Mesenchymal stem cell (in vitro differentiated cells and primary cell): ENCODE data around the gene MYO5B.

Experiments used
- DNase-seq: peaks from one replicate; pipeline ENCODE4 v3.0.0-alpha.2; 2013
- H2AFZ ChIP-seq: one replicate; pipeline ENCODE4 v1.6.1; 2013; ENCODE audit warnings: low read depth, mild to moderate bottlenecking, control low read depth, inconsistent platforms, low read length, moderate library complexity
- H2AK5ac ChIP-seq: 2 replicates; pipeline ENCODE4 v1.6.1; 2013; ENCODE audit warnings: low read length, moderate library complexity, mild to moderate bottlenecking, inconsistent platforms; ENCODE audit not compliant: severe bottlenecking
- H2BK120ac ChIP-seq: one replicate; pipeline ENCODE4 v1.6.1; 2013; ENCODE audit warnings: low read depth, mild to moderate bottlenecking, inconsistent platforms, low read length, moderate library complexity
- H2BK12ac ChIP-seq, 2 experiments: one replicate each; pipeline ENCODE4 v1.6.1; 2013; ENCODE audit warnings: inconsistent platforms in 2 of 2, low read length in 2 of 2, mild to moderate bottlenecking in 2 of 2, moderate library complexity in 2 of 2, control low read depth in 1 of 2
- H2BK15ac ChIP-seq: one replicate; pipeline ENCODE4 v1.6.1; 2013; ENCODE audit warnings: mild to moderate bottlenecking, low read depth, inconsistent platforms; ENCODE audit not compliant: poor library complexity, severe bottlenecking
- H2BK5ac ChIP-seq: 2 replicates; pipeline ENCODE4 v1.6.1; 2013; ENCODE audit warnings: low read depth, mild to moderate bottlenecking, low read length, control low read depth, inconsistent platforms; ENCODE audit not compliant: poor library complexity, severe bottlenecking
- H3K14ac ChIP-seq, 2 experiments: one replicate each; pipeline ENCODE4 v1.6.1; 2013; ENCODE audit warnings: inconsistent platforms in 2 of 2, low read length in 2 of 2, control low read depth in 1 of 2, mild to moderate bottlenecking in 1 of 2, moderate library complexity in 1 of 2
- H3K18ac ChIP-seq, 2 experiments: one replicate each; pipeline ENCODE4 v1.6.1; 2013; ENCODE audit warnings: inconsistent platforms in 2 of 2, low read length in 2 of 2, control low read depth in 1 of 2, low read depth in 1 of 2, mild to moderate bottlenecking in 1 of 2
- H3K23ac ChIP-seq, 2 experiments: one replicate each; pipeline ENCODE4 v1.6.1; 2013; ENCODE audit warnings: inconsistent platforms in 2 of 2, low read length in 2 of 2, mild to moderate bottlenecking in 2 of 2, moderate library complexity in 2 of 2, control low read depth in 1 of 2
- H3K27ac ChIP-seq: 2 replicates; pipeline ENCODE4 v1.5.1; 2013; ENCODE audit warnings: mild to moderate bottlenecking, moderate library complexity, low read length, control low read depth, inconsistent platforms; ENCODE audit not compliant: poor library complexity, severe bottlenecking
- H3K27me3 ChIP-seq, 2 experiments: 2 replicates each; pipeline versions ENCODE4 v1.6.1 to v1.7.0; 2013; ENCODE audit warnings: low read length in 2 of 2, mild to moderate bottlenecking in 2 of 2, moderate library complexity in 2 of 2, control low read depth in 1 of 2, inconsistent platforms in 1 of 2; ENCODE audit not compliant: control insufficient read depth in 1 of 2, insufficient read depth in 1 of 2
- H3K36me3 ChIP-seq, 2 experiments: 2 replicates each; pipeline versions ENCODE4 v1.6.1 to v1.7.0; 2013; ENCODE audit warnings: low read length in 2 of 2, control low read depth in 1 of 2, inconsistent platforms in 1 of 2, low read depth in 1 of 2, mild to moderate bottlenecking in 1 of 2; ENCODE audit not compliant: insufficient read depth in 2 of 2, control insufficient read depth in 1 of 2
- H3K4ac ChIP-seq, 2 experiments: one replicate each; pipeline ENCODE4 v1.6.1; 2013; ENCODE audit warnings: inconsistent platforms in 2 of 2, low read length in 2 of 2, mild to moderate bottlenecking in 2 of 2, moderate library complexity in 2 of 2, control low read depth in 1 of 2, low read depth in 1 of 2
- H3K4me1 ChIP-seq: 2 replicates; pipeline ENCODE4 v1.6.1; 2013; ENCODE audit warnings: low read depth, low read length, control low read depth; ENCODE audit not compliant: control insufficient read depth, insufficient read depth
- H3K4me2 ChIP-seq: 2 replicates; pipeline ENCODE4 v1.6.1; 2013; ENCODE audit warnings: low read length, mild to moderate bottlenecking, inconsistent platforms; ENCODE audit not compliant: poor library complexity, severe bottlenecking
- H3K4me3 ChIP-seq, 2 experiments: 2 replicates each; pipeline versions ENCODE4 v1.5.1 to v1.7.0; 2013; ENCODE audit warnings: low read length in 2 of 2, mild to moderate bottlenecking in 2 of 2, control low read depth in 1 of 2, low read depth in 1 of 2; ENCODE audit not compliant: insufficient read depth in 1 of 2
- H3K79me1 ChIP-seq: replicated peaks from 2 replicates; pipeline ENCODE4 v1.6.1; 2013; ENCODE audit warnings: mild to moderate bottlenecking, control low read depth, low read length, inconsistent platforms; ENCODE audit not compliant: poor library complexity, severe bottlenecking
- H3K9ac ChIP-seq: 2 replicates; pipeline ENCODE4 v1.7.0; 2013; ENCODE audit warnings: mild to moderate bottlenecking, low read length, moderate library complexity
- H3K9me3 ChIP-seq: 2 replicates; pipeline ENCODE4 v1.7.0; 2013; ENCODE audit warnings: mild to moderate bottlenecking, low read length; ENCODE audit not compliant: control insufficient read depth
- H4K8ac ChIP-seq: one replicate; pipeline ENCODE4 v1.6.1; 2013; ENCODE audit warnings: inconsistent platforms, mild to moderate bottlenecking, low read length, moderate library complexity
- H4K91ac ChIP-seq: one replicate; pipeline ENCODE4 v1.6.1; 2013; ENCODE audit warnings: mild to moderate bottlenecking, low read length, inconsistent platforms
- WGBS: methylation state at CpG from one replicate; pipeline ENCODE4 v1.1.7; 2013; ENCODE audit warnings: mixed read lengths; 5-methylcytosine and 5-hydroxymethylcytosine counted together

The MYO5B gene

DNA sequence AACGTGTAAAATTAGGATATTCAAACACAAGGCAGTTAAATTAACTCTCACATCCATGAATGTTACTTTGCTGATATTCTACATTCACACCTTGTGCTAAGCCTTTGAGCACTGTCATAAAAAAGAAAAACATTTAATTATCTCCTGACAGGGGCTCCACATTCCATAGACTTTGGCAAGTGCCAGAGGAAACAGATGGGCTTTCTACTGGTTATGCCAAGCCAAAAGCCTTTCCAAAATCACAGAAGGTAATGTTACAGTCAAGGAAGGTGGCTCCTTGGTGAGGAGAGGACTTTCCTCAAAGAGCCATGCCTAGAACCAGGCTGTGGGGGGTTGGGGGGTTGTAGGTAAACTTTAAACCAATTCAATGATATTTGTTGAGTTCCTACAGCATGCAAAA, 12.4 kb downstream of the MYO5B start:
- Histone ChIP-seq H3K79me1 (no peaks in the 10 kb centered on the region), H3K23ac (no peak overlapping the region), H2AK5ac (no peak overlapping the region), H3K18ac (no peak overlapping the region), H3K4ac (no peak overlapping the region), H2BK12ac (no peak overlapping the region), H3K9ac (no peak overlapping the region), H3K4me1 (no peaks in the 10 kb centered on the region), H2AFZ (no peak overlapping the region), H3K27me3 (peaks cover 44 to 48% of the 10 kb centered on the region in 2 experiments), H3K14ac (no peak overlapping the region), H3K4me2 (no peak overlapping the region), H2BK120ac (no peak overlapping the region), H2BK15ac (no peak overlapping the region), H3K27ac (no peak overlapping the region), H2BK5ac (no peak overlapping the region), H4K8ac (no peak overlapping the region), H3K4me3 (no peak overlapping the region), H3K36me3 (no peaks in the 10 kb centered on the region), H3K9me3 (no peaks in the 10 kb centered on the region), H4K91ac (no peak overlapping the region)
- DNase-seq = no peak
- WGBS = 42% methylated on average over 1 of the region's 1 CpG

DNA sequence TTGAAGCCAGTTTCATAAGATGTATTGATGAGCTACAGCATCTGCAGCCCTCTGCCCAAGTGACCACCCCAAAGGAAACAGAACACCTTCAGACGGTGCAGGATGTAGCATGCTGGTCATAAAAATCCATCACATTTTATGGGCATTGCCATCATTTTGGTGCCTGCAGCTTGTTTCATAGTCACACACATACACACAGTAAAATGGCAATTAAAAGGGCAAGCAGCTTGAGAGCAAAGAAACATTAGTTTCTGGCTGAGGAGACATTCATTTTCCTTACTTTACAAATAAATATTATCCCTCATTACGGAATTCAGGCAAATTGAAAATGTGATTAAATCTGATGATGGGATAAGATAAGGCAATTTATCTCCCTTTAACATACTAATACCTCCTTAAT, 13.4 kb downstream of the MYO5B start:
- Histone ChIP-seq H3K23ac (no peak overlapping the region), H3K9me3 (no peaks in the 10 kb centered on the region), H3K4me2 (no peak overlapping the region), H2BK12ac (no peak overlapping the region), H3K4ac (no peak overlapping the region), H3K36me3 (no peaks in the 10 kb centered on the region), H3K14ac (no peak overlapping the region), H2AK5ac (no peak overlapping the region), H3K27ac (no peak overlapping the region), H3K4me1 (no peaks in the 10 kb centered on the region), H2BK120ac (no peak overlapping the region), H3K27me3 (peaks cover 45 to 46% of the 10 kb centered on the region in 2 experiments), H4K8ac (no peak overlapping the region), H2BK15ac (no peak overlapping the region), H4K91ac (no peak overlapping the region), H3K9ac (no peak overlapping the region), H3K79me1 (no peaks in the 10 kb centered on the region), H3K18ac (no peak overlapping the region), H2AFZ (no peak overlapping the region), H2BK5ac (no peak overlapping the region), H3K4me3 (no peak overlapping the region)
- 85% methylated on average over 1 of the region's 2 CpGs for WGBS
- DNase-seq = no peak

DNA sequence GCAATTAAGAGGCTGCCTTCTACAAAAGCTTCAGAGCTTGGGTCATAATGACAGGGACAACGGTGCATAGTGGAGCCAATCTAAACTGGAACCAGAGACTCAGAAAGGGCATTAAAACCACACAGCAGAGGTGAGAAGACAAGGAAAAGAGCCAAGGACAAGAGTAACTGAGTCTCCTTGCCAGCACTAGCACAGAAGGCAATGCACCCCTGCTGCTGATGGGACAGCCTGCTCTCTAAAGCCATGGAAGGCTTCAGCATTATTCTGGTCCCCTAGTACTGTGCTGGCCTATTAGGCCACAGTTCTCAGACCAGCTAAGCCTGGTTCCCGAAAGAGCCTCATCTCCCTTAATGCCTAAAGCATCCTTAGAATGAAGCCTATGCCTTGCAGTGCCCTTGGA, 15.5 kb downstream of the MYO5B start:
- H2AK5ac ChIP-seq = no peak overlapping the region
- H3K4me3 ChIP-seq = no peak overlapping the region
- no peak overlapping the region for H2BK12ac ChIP-seq
- no peaks in the 10 kb centered on the region for H3K4me1 ChIP-seq
- no peak overlapping the region for H4K91ac ChIP-seq
- peaks cover 49 to 59% of the 10 kb centered on the region in 2 experiments for H3K27me3 ChIP-seq
- H3K9ac ChIP-seq = no peak overlapping the region
- H3K79me1 ChIP-seq = no peaks in the 10 kb centered on the region
- H3K14ac ChIP-seq = no peak overlapping the region
- H3K23ac ChIP-seq = no peak overlapping the region
- no peak overlapping the region for H3K27ac ChIP-seq
- no peaks in the 10 kb centered on the region for H3K36me3 ChIP-seq
- H2AFZ ChIP-seq = no peak overlapping the region
- H2BK5ac ChIP-seq = no peak overlapping the region
- H3K4ac ChIP-seq = no peak overlapping the region
- no peak overlapping the region for H3K18ac ChIP-seq
- H2BK15ac ChIP-seq = no peak overlapping the region
- H4K8ac ChIP-seq = no peak overlapping the region
- H3K9me3 ChIP-seq = no peaks in the 10 kb centered on the region
- WGBS = 66% methylated on average over 2 of the region's 2 CpGs
- H2BK120ac ChIP-seq = no peak overlapping the region
- H3K4me2 ChIP-seq = no peak overlapping the region
- DNase-seq = no peak

DNA sequence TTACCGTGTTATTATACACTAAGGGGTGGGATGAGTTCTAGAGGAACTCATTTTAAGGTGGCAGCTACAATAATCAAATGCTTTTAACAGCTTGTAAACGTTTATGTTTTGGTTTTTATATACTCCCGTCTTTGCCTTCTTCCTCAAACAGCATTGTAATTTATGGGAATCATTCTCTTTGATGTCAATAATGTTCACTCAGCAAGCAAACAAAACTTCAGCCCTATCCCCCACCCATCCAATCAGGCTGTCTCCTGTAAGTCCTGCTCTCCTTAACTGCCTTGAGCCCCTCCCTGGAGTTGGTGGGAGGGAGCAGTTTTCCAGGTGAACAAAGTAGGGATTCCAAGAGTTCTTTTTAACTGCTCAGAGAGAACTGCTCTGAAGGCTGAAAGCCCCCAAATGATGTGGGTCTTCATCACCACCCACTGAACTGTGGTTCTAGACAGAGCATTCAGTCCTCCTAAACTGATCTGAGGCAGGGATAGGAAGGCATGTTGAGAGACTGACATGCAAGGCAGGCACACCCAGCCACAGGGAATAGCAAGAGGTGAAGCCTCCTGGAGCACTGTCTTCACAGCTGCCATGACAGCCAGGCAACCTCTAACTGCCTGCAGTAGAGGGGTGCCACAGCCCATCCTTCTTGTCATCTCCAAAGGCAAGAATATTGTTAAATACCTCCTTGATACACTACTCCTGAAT, 17.5 kb downstream of the MYO5B start:
- no peaks in the 10 kb centered on the region for H3K79me1 ChIP-seq
- H3K14ac ChIP-seq = no peak overlapping the region
- no peak overlapping the region for H3K4me2 ChIP-seq
- no peak overlapping the region for H2AK5ac ChIP-seq
- no peak overlapping the region for H2BK120ac ChIP-seq
- H4K91ac ChIP-seq = no peak overlapping the region
- no peak overlapping the region for H2BK12ac ChIP-seq
- WGBS = no CpG with 5 or more reads among the region's 3 CpGs
- H3K4me1 ChIP-seq = no peaks in the 10 kb centered on the region
- H3K9ac ChIP-seq = no peak overlapping the region
- no peak for DNase-seq
- no peak overlapping the region for H3K4ac ChIP-seq
- no peaks in the 10 kb centered on the region for H3K36me3 ChIP-seq
- no peak overlapping the region for H3K18ac ChIP-seq
- H3K23ac ChIP-seq = no peak overlapping the region
- no peak overlapping the region for H2BK15ac ChIP-seq
- no peak overlapping the region for H3K27ac ChIP-seq
- H4K8ac ChIP-seq = no peak overlapping the region
- peaks cover 3% of the 10 kb centered on the region for H3K9me3 ChIP-seq
- no peak overlapping the region for H3K4me3 ChIP-seq
- H2BK5ac ChIP-seq = no peak overlapping the region
- H2AFZ ChIP-seq = no peak overlapping the region
- H3K27me3 ChIP-seq = peaks cover 55 to 56% of the 10 kb centered on the region in 2 experiments
